PC-3 (cell line): ENCODE measurements around the gene YTHDF1. TPM values are rescaled to one million over a fixed set of nuclear protein-coding genes. Genes with fewer than 3 reads are reported as not detected.

Experiments
- ATAC-seq: fragments of 200-7000 bp; cut with Tn5 transposase; 2 replicates; pipeline ENCODE4 v1.9.1; 2020; ENCODE audit warnings: mild to moderate bottlenecking, moderate library complexity
- BruUV-seq: library from RNA; stranded (reverse); fragments of 400-500 nt; replicated peaks from 2 replicates; lab custom pipeline; 2021; lab: Mats Ljungman, UMichigan
- CTCF ChIA-PET: fragments of 300-600 bp; sonication (Branson Sonifier 250); formaldehyde crosslinking; loops from one replicate; lab custom pipeline; 2022; ENCODE audit warnings: antibody characterized with exemption; lab: Charles Lee
- POLR2A ChIA-PET: fragments of 300-600 bp; sonication (Branson Sonifier 250); formaldehyde crosslinking; loops from one replicate; lab custom pipeline; 2022; ENCODE audit warnings: antibody characterized with exemption; ENCODE audit not compliant: unreplicated experiment; lab: Charles Lee
- DNase-seq: peaks from one replicate; pipeline ENCODE4 v3.0.0-alpha.2; 2015
- H2AFZ ChIP-seq: fragments of 300-600 bp; sonication (generic); 2 replicates; pipeline ENCODE4 v1.6.0; 2016; ENCODE audit warnings: antibody characterized with exemption, low read length
- H3F3A ChIP-seq: fragments of 300-600 bp; sonication (generic); one replicate; pipeline ENCODE4 v1.6.0; 2017; ENCODE audit warnings: antibody characterized with exemption, low read length, control low read depth, mild to moderate bottlenecking; ENCODE audit not compliant: unreplicated experiment
- H3K27ac ChIP-seq: fragments of 300-600 bp; sonication (generic); 2 replicates; pipeline ENCODE4 v1.5.1; 2016; ENCODE audit warnings: mild to moderate bottlenecking, low read length
- H3K27me3 ChIP-seq: fragments of 300-600 bp; sonication (generic); 2 replicates; pipeline ENCODE4 v1.6.1; 2016; ENCODE audit warnings: low read length, mixed read lengths
- H3K36me3 ChIP-seq: fragments of 300-600 bp; sonication (generic); 2 replicates; pipeline ENCODE4 v1.6.1; 2016; ENCODE audit warnings: low read depth, mixed run types, low read length, mixed read lengths
- H3K4me1 ChIP-seq: fragments of 300-600 bp; sonication (generic); 2 replicates; pipeline ENCODE4 v1.5.1; 2016; ENCODE audit warnings: low read length; ENCODE audit not compliant: insufficient read depth
- H3K4me2 ChIP-seq: fragments of 300-600 bp; sonication (generic); 2 replicates; pipeline ENCODE4 v1.6.0; 2016; ENCODE audit warnings: low read length
- H3K4me3 ChIP-seq: fragments of 300-600 bp; sonication (generic); 2 replicates; pipeline ENCODE4 v1.5.1; 2016; ENCODE audit warnings: mild to moderate bottlenecking, low read length, mixed read lengths
- H3K79me2 ChIP-seq: fragments of 300-600 bp; sonication (generic); 2 replicates; pipeline ENCODE4 v1.6.1; 2017; ENCODE audit warnings: low read length, mixed read lengths
- H3K9ac ChIP-seq: fragments of 300-600 bp; sonication (generic); 2 replicates; pipeline ENCODE4 v1.6.0; 2016; ENCODE audit warnings: mild to moderate bottlenecking, low read length
- H3K9me2 ChIP-seq: fragments of 300-600 bp; sonication (generic); replicated peaks from 2 replicates; pipeline ENCODE4 v1.6.1; 2016; ENCODE audit warnings: mixed run types, low read length, mixed read lengths
- H3K9me3 ChIP-seq: fragments of 300-600 bp; sonication (generic); 2 replicates; pipeline ENCODE4 v1.6.1; 2016; ENCODE audit warnings: low read length, mixed read lengths
- H4K20me1 ChIP-seq: fragments of 300-600 bp; sonication (generic); 2 replicates; pipeline ENCODE4 v1.6.1; 2016; ENCODE audit warnings: low read length, mixed read lengths
- EZH2 ChIP-seq: fragments of 300-600 bp; sonication (generic); IDR thresholded peaks from one replicate; pipeline ENCODE4 v1.6.1; 2017; ENCODE audit warnings: antibody characterized with exemption, mild to moderate bottlenecking, low read length; ENCODE audit not compliant: unreplicated experiment
- EZH2phosphoT487 ChIP-seq: fragments of 300-600 bp; sonication (generic); IDR thresholded peaks from 2 replicates; pipeline ENCODE4 v1.6.1; 2018; ENCODE audit warnings: mild to moderate bottlenecking, antibody characterized with exemption, low read length, borderline replicate concordance
- intact Hi-C: fragments of 100-400 bp; cut with micrococcal nuclease; formaldehyde crosslinking; loops from 2 replicates; pipeline ENCODE4 v1.9.0; 2023
- total RNA-seq: library from RNA; depleted of rRNA; stranded (reverse); fragments of >200 nt; gene quantifications from 2 replicates; pipeline ENCODE4 v1.2.3, GENCODE V29; 2014
- TF ChIP-seq, protein P1 (sequence below): fragments of 300-600 bp; sonication (generic); conservative IDR thresholded peaks from 2 replicates; pipeline ENCODE4 v1.5.1; 2017; ENCODE audit warnings: antibody characterized with exemption, low read depth, mild to moderate bottlenecking, low read length

Gene YTHDF1
- total RNA-seq, 1 experiment from 2014 or later = 30.0 TPM

DNA sequence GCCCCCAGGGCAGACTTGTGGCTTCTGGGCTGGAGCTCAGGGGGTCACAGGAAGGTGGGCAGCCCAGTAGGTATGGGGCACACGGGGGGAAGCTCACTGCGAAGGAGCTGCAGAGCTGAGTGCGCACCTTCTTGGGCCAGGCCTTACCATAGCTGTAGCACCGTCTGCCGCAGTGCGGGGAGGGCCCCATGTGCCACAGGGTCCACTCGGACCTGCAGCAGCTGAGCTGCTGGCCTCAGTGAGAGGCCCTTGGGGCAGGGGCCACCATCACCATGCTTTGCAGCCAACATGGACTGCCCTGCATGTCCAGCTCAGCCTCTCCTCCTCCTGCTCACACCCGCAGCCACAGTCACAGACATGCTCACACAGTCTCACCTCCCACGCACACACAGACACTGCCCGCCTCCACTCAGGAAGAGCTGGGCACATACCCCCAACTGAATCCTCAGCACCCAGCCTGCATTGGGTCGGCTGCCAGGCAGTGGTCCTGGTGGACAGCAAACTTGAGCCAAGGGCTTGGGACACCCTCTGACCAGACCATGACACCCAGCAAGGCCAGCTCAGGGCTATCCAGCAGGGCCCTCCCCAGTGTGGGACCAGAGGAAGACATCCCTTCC is 35.3 kb downstream of the YTHDF1 start:
- no peaks in the 10 kb centered on the region for H3K9me2 ChIP-seq
- H2AFZ ChIP-seq = no peak overlapping the region
- ChIA-PET CTCF (interaction anchor here (0.5 to 1.0 kb wide), 2 partner anchors 32 to 42 kb away, joined by 3 read pairs; no protein-coding TSS in a partner anchor), POLR2A (no interaction called here)
- no TSS peak for BruUV-seq
- no peak for DNase-seq
- no peak overlapping the region for H3K4me3 ChIP-seq
- 0 out of 2 replicates have a peak, but pooled peaks cover 6% of the 10 kb centered on the region for H4K20me1 ChIP-seq
- H3K27me3 ChIP-seq = peaks cover 32% of the 10 kb centered on the region
- ATAC-seq = no peak
- no peaks in the 10 kb centered on the region for H3K9me3 ChIP-seq
- TF ChIP-seq, protein P1, sequence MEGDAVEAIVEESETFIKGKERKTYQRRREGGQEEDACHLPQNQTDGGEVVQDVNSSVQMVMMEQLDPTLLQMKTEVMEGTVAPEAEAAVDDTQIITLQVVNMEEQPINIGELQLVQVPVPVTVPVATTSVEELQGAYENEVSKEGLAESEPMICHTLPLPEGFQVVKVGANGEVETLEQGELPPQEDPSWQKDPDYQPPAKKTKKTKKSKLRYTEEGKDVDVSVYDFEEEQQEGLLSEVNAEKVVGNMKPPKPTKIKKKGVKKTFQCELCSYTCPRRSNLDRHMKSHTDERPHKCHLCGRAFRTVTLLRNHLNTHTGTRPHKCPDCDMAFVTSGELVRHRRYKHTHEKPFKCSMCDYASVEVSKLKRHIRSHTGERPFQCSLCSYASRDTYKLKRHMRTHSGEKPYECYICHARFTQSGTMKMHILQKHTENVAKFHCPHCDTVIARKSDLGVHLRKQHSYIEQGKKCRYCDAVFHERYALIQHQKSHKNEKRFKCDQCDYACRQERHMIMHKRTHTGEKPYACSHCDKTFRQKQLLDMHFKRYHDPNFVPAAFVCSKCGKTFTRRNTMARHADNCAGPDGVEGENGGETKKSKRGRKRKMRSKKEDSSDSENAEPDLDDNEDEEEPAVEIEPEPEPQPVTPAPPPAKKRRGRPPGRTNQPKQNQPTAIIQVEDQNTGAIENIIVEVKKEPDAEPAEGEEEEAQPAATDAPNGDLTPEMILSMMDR = no peak
- no peak for TF ChIP-seq EZH2phosphoT487
- no peak for TF ChIP-seq EZH2
- no peak overlapping the region for H3K27ac ChIP-seq
- intact Hi-C loops = loop anchor here (5.0 kb wide), 1 partner anchor 52 kb away; no protein-coding TSS in a partner anchor
- no peaks in the 10 kb centered on the region; the same call in 1 of the 2 replicates for H3K4me1 ChIP-seq
- H3K4me2 ChIP-seq = no peak overlapping the region
- H3K9ac ChIP-seq = no peak overlapping the region
- H3K79me2 ChIP-seq = no peaks in the 10 kb centered on the region
- H3F3A ChIP-seq = no peaks in the 10 kb centered on the region
- H3K36me3 ChIP-seq = no peaks in the 10 kb centered on the region

DNA sequence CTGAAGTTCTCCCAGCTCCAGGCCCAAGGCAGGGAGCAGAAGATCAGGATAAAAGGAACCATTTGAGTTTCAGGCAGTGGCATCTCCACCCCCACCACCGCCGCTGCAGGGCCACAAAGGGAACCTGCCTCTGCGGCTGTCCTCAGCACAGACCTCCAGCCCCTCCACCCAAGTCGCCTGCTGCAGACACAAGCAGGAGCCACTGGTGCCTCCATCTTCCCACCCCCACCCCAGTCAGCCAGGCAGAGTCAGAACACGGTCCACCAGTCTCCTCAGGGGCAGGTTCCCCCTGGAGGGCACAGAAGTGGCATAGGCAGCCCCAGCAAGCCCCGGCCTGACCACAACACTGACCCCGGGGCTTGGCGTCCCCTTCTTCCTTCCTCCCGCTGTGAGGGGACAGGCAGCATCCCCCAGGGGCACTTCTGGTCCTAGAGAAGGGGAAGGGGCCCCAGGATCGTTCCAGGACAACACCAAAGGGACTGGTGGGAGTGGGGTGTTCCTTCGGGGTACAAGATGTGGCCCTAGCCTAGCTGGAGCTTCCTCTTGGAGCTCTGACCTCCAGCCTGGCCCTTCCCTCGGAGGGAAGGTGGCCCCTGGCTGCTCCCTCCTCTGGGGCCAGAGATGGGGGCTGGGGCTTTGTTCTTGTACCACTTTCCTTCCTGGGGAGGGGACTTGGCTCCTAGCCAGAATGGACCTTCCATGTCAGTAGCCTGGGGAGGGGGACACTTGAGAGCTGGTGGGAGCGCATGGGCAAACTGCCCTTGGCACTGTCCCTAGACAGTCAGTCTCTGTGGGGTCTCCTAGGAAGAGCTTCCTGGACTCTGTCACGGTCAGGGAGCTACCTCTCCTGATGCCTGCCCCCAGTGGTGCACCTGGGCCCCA is 36.0 kb downstream of the YTHDF1 start:
- peaks cover 40% of the 10 kb centered on the region for H3K27me3 ChIP-seq
- H3K79me2 ChIP-seq = no peaks in the 10 kb centered on the region
- POLR2A ChIA-PET = no interaction called here
- H3K9ac ChIP-seq = no peak overlapping the region
- H3K4me3 ChIP-seq = no peak overlapping the region
- H3K4me1 ChIP-seq = no peaks in the 10 kb centered on the region; the same call in 1 of the 2 replicates
- H3F3A ChIP-seq = no peaks in the 10 kb centered on the region
- no peaks in the 10 kb centered on the region for H3K9me2 ChIP-seq
- no peak overlapping the region for H3K27ac ChIP-seq
- H3K9me3 ChIP-seq = no peaks in the 10 kb centered on the region
- H2AFZ ChIP-seq = no peak overlapping the region
- intact Hi-C loops = loop anchor here (2.0 to 5.0 kb wide), 2 partner anchors 52 to 123 kb away; no protein-coding TSS in a partner anchor
- CTCF ChIA-PET = interaction anchor here (0.5 to 1.0 kb wide), 2 partner anchors 31 to 43 kb away, joined by 3 read pairs; no protein-coding TSS in a partner anchor
- TF ChIP-seq EZH2phosphoT487 = no peak
- TF ChIP-seq, protein P1 = 0 out of 2 replicates have a peak, but pooled peaks have one; percentile 21
- no peak for TF ChIP-seq EZH2
- peak overlapping the region; percentile 54; the same call in 1 of the 2 replicates for H3K4me2 ChIP-seq
- ATAC-seq (peak; percentile 27), DNase-seq (no peak)
- BruUV-seq = no TSS peak
- H4K20me1 ChIP-seq = 0 out of 2 replicates have a peak, but pooled peaks cover 6% of the 10 kb centered on the region
- no peaks in the 10 kb centered on the region for H3K36me3 ChIP-seq
